Measurements from ENCODE around the gene ENG.
"Not testable (repeated sequence)": the region's sequence is repeated elsewhere in the genome, so short reads cannot be mapped to it uniquely, and the experiment has no call there.

Gene ENG

GRCh38 chr9:127841087-127841835 lies 13.2 kb downstream of the ENG start:
- DNase-seq: no peak

GRCh38 chr9:127838375-127839078 lies 15.9 kb downstream of the ENG start:
- DNase-seq: no peak

- no peak for DNase-seq
These were observed 17.1 kb downstream of the ENG start for GRCh38 chr9:127837346-127837745.

- DNase-seq: not testable (repeated sequence)
These were observed 17.9 kb downstream of the ENG start for GRCh38 chr9:127836561-127836960.

GRCh38 chr9:127835991-127836516 lies 18.4 kb downstream of the ENG start:
- no peak for DNase-seq

- no peak for DNase-seq
These were observed 20.9 kb downstream of the ENG start for GRCh38 chr9:127833555-127833954.

- no peak for DNase-seq
These were observed 22.2 kb downstream of the ENG start for GRCh38 chr9:127832248-127832647.

GRCh38 chr9:127829205-127829906 lies 25.1 kb downstream of the ENG start:
- DNase-seq: no peak

- DNase-seq: no peak
These were observed 26.0 kb downstream of the ENG start for GRCh38 chr9:127828262-127829031.

GRCh38 chr9:127826253-127826913 lies 28.1 kb downstream of the ENG start:
- no peak for DNase-seq

- no peak for DNase-seq
These were observed 29.0 kb downstream of the ENG start for GRCh38 chr9:127825319-127826051.

- no peak for DNase-seq
These were observed 32.4 kb downstream of the ENG start for GRCh38 chr9:127822108-127822507.

- DNase-seq: no peak
These were observed 35.9 kb downstream of the ENG start for GRCh38 chr9:127818574-127818973.

- no peak for DNase-seq
These were observed 36.5 kb downstream of the ENG start for GRCh38 chr9:127817881-127818434.

- DNase-seq: no peak
These were observed 37.7 kb downstream of the ENG start for GRCh38 chr9:127816728-127817127.

GRCh38 chr9:127816362-127816725 lies 38.1 kb downstream of the ENG start:
- no peak for DNase-seq

GRCh38 chr9:127815512-127816361 lies 38.7 kb downstream of the ENG start:
- no peak for DNase-seq

- no peak for DNase-seq
These were observed 39.6 kb downstream of the ENG start for GRCh38 chr9:127814619-127815511.

GRCh38 chr9:127813686-127814226 lies 40.7 kb downstream of the ENG start:
- DNase-seq: no peak
